ENCODE measurements around the gene FCRL2.
"Not testable (repeated sequence)": the region's sequence is repeated elsewhere in the genome, so short reads cannot be mapped to it uniquely, and the experiment has no call there.

FCRL2 gene

DNA sequence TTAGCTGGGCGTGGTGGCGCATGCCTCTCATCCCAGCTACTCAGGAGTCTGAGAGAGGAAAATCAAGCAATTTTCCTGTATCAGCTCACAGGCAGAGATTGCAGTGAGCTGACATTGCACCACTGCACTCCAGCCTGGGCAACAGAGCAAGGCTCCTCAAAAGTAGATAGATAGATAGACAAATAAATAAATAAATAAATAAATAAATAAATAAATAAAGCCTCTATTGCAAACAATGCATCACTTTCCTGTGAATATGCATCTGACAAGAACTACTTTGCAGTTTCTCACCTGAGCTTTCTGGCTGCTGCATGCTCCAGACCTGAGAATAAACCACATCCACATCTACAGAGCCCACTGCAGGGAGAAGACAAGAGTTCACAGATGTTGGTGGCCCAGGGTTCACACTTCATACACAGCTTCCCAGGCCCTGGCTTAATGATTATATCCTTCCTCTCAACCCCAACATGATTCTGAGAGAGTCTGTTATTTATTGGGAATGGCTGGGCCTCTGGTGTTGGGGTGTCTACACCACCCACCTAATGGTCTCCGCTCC lies 28.6 kb downstream of the FCRL2 start:
- DNase-seq: no peak

DNA sequence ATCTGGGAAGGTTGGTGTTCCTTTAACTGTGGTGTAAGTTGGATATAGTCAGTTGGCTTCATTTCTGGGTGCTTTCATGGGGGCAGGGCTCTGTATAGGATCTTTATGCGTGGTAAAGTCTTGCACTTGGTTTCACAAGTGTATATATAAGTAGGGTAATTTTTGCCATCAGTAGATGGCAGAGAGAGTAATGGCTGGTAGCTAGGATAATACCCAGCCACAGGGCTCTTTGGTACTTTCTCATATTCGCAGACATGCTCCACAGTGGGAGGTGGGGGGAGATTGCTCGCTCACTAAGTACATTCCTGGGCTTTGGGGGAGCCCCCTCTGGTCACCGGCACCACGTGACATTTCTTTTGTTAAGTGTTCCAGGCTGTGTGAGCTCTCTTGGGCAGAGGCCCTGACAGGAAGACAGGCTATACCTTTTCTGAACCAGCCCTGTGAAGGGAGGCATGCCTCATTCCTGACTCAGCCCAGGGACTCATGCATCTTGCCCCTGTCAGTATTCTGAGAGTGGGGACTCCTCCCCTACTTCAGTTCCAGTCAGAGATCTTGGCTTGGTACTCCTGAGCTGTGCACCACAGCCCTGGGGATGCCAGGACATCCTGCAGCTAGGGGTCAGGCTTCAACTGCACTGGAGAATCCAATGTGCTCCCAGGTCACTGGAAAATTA lies 37.6 kb downstream of the FCRL2 start:
- no peak for DNase-seq

GRCh38 chr1:157735991-157736390 lies 40.9 kb downstream of the FCRL2 start:
- DNase-seq: not testable (repeated sequence)

- no peak for DNase-seq
Observed at GRCh38 chr1:157734321-157734720, 42.6 kb downstream of the FCRL2 start.

DNA sequence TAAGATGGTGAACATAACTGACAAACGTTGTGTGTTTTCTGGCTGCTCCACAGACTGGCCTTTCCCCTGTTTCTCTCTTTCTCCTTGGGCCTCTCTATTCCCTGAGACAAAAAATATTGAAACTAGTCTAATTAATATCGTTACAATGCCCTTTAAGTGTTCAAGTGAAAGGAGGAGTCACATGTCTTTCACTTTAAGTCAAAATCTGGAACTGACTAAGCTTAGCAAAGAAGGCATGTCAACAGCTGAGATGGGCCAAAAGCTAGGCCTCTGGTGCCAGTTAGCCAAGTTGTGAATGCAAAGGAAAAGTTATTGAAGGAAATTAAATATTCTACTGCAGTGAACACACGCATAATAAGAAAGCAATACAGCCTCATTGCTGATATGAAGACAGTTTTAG lies 44.2 kb downstream of the FCRL2 start:
- DNase-seq: no peak

DNA sequence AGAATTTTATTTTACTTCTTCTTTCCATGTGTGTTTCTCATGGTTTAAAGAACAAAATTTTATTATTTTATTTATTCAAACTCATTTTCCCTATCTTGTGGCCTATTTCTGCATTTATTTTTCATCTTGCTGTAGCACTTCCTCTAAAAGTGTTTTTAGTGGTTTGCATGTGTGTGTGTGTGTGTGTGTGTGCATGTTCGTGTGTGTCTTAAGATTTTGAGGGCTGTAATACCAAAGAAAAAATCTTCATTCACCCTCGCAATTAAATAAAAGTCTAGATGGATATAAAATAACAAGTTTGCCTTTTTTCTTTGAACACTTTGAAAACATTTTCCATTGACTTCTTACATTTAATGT lies 51.7 kb downstream of the FCRL2 start:
- no peak for DNase-seq

GRCh38 chr1:157724537-157725220 lies 52.3 kb downstream of the FCRL2 start:
- no peak for DNase-seq

GRCh38 chr1:157723157-157723556 lies 53.8 kb downstream of the FCRL2 start:
- DNase-seq: no peak

- no peak for DNase-seq
Observed at GRCh38 chr1:157721985-157722384, 54.9 kb downstream of the FCRL2 start.

DNA sequence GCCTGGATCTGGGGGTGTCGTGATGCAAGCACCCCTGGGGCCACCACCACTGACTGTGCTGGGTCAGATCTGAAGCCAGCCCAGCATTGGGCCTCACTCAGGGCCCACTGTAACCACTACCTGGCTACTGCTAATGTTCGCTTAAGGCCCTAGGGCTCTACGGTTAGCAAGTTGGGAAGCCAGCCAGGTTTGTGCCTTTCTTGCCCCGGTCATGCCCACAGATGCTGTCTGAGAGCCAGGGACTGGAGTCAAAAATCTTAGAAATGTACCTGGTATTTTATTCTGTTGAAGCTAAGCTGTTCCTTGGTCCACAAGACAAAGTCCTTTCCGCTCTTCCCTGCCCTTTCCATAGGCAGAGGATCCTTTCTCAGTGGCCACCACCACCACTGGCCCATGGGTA lies 61.2 kb downstream of the FCRL2 start:
- DNase-seq: no peak

DNA sequence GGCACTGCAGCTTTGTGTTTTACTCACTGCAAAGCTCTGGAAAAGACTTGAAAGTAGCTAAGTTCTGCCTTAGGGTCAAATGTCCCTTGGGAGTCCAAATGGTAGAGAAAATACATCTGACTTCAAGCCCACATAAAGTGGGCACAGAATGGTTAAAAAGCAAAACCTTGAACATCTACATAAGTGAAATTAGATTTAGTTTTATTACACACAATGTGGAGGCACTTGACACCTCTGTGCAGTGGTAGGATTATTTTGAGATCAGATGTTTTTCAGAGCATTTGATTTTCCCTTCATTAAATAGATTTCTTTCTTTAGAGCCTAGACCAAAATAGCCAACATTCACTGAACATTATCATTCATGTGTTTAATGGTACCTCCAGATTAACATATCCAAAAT lies 65.1 kb downstream of the FCRL2 start:
- DNase-seq: no peak

DNA sequence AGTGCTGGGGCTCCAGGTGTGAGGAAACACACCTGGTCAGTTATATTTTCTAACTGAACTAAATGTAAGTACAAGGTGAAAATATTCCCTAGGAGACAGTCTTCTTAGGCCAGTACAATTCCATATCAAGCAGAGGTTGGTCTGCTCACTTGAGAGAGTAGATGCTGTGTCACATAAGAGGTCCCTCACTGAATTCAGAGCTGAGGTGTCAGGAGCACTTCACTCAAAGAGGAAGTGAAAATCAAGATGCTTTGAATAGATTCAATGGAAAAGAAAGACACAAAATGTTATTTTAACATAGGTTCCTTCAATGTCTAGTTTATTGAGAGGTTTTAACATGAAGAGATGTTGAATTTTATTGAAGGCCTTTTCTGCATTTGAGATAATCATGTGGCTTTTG lies 72.1 kb downstream of the FCRL2 start:
- DNase-seq: no peak

- no peak for DNase-seq
Observed at GRCh38 chr1:157703981-157704380, 73.0 kb downstream of the FCRL2 start.

GRCh38 chr1:157702308-157702825 lies 74.6 kb downstream of the FCRL2 start:
- DNase-seq: no peak

DNA sequence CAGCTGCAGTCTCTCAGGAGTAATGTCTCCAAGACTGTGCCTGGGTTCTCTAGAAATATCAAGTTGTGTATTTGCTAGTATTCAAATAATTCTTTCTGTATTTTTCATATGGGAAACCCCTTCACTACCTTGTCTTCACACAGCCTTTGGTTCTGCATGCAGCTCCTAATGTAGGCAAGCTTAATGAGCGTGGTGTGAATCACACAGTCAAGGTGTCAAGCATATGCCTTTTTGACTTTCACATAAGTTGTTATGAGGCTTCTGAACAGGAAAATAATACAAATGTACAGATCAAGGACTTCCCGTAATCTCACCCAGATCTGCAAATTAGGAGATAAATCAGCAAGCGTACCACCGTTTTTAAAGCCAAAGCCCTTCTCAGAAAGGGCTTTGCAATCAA lies 76.2 kb downstream of the FCRL2 start, which contains the start of gene FCRL3:
FCRL3 (minus strand) TSS at position 38 of the 400 bp plus-strand sequence. CDS start 280 bp downstream, outside the sequence.
- no peak for DNase-seq

DNA sequence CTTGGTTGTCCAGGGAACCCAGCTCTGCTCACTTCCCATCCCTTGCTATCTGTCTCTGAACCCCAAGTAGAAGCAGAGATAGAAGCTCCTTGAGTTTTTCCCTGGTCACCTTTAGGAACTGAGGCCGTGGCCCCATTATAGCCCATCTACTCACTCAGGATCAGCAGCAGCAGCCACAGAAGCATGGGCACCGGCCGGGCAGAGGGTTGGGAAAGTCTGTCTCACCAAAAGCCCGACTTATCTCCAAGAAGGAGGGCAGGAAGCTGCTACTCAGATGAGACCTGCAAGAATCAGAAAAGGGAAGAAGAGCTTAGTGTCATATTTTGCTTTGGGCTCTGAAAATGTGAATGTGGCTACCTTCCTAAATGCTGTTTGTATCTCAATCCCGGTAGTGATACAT lies 76.6 kb downstream of the FCRL2 start:
- DNase-seq: no peak

GRCh38 chr1:157697781-157698569 lies 79.0 kb downstream of the FCRL2 start:
- no peak for DNase-seq

DNA sequence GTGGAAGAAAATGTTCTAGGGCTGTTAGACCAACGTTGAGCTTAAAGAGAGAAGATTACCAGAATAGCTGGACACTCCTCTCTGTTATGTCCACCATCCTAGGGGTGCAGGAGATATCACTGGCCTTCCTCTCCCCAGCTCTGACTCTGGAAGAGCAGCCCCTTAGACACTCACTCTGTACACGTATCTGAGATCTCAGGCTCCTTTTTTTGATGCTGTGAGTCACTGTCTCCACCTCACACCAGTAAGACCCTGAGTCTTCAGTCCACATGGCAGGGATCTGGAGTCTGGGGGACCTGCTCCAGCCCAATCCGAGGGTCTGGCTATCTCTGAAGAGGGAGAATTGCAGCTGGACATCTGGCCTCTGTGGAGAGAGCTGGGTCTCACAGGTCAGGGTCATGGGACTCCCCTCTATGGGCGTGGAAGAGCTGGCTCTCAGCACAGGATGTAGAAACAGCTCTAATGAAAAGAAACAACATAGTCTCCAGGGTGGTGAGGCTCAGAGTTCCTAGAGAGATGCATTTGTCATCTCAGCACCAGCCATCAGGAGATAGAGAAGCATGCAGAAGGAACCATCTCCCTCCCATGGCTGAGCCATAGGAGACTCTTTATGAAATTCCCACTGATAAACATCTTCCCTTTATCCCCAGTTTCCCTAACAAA lies 79.8 kb downstream of the FCRL2 start:
- DNase-seq: no peak

Data from T-helper 9 cell (primary cell).